HepG2 (cell line): ENCODE data around the gene MRPL51. TPM values are rescaled to one million over a fixed set of nuclear protein-coding genes. Genes with fewer than 3 reads are reported as not detected.

Experiments
- LCORL ChIP-seq, 2 experiments: fragments of 450-650 bp in 1 of 2; sonication (generic) in 1 of 2; formaldehyde crosslinking in 1 of 2; IDR thresholded peaks; 2 replicates each; pipeline versions ENCODE4 v1.5.0 to v1.6.1; 2017 to 2020; ENCODE audit warnings: antibody characterized with exemption in 1 of 2, missing genetic modification reagents in 1 of 2
- MAF1 ChIP-seq: sonication (generic); formaldehyde crosslinking; IDR thresholded peaks from 2 replicates; pipeline ENCODE4 v1.5.0; 2020; ENCODE audit warnings: missing genetic modification reagents, borderline replicate concordance
- PHF20 ChIP-seq: sonication (generic); formaldehyde crosslinking; IDR thresholded peaks from 2 replicates; pipeline ENCODE4 v1.5.0; 2020; ENCODE audit warnings: mild to moderate bottlenecking, missing genetic modification reagents
- RERE ChIP-seq: IDR thresholded peaks from 2 replicates; pipeline ENCODE4 v1.6.1; 2016; ENCODE audit warnings: low read depth, missing genetic modification reagents, missing compliant biosample characterization
- RFX3 ChIP-seq: IDR thresholded peaks from 2 replicates; pipeline ENCODE4 v1.6.1; 2016; ENCODE audit warnings: missing biosample characterization, missing genetic modification reagents
- RXRB ChIP-seq: IDR thresholded peaks from 2 replicates; pipeline ENCODE4 v1.6.1; 2016; ENCODE audit warnings: borderline replicate concordance, missing genetic modification reagents, missing compliant biosample characterization
- SALL1 ChIP-seq: sonication (generic); formaldehyde crosslinking; IDR thresholded peaks from 2 replicates; pipeline ENCODE4 v1.8.0; 2022; ENCODE audit warnings: mild to moderate bottlenecking, missing genetic modification reagents
- SMC3 ChIP-seq: IDR thresholded peaks from 2 replicates; pipeline ENCODE4 v1.6.1; 2011; ENCODE audit warnings: low read length, improper control_type of control experiment
- TARDBP ChIP-seq: sonication (generic); formaldehyde crosslinking; IDR thresholded peaks from 2 replicates; pipeline ENCODE4 v1.8.0; 2022; ENCODE audit warnings: mild to moderate bottlenecking, missing genetic modification reagents
- TFE3 ChIP-seq: IDR thresholded peaks from 2 replicates; pipeline ENCODE4 v1.6.1; 2016
- ZNF142 ChIP-seq: sonication (generic); formaldehyde crosslinking; IDR thresholded peaks from 2 replicates; pipeline ENCODE4 v1.4.0; 2020; ENCODE audit warnings: missing genetic modification reagents
- ZNF414 ChIP-seq: sonication (generic); formaldehyde crosslinking; IDR thresholded peaks from 2 replicates; pipeline ENCODE4 v1.5.0; 2020; ENCODE audit warnings: missing genetic modification reagents
- ZNF562 ChIP-seq: sonication (generic); formaldehyde crosslinking; IDR thresholded peaks from 2 replicates; pipeline ENCODE4 v1.8.0; 2022; ENCODE audit warnings: missing genetic modification reagents, borderline replicate concordance
- ZNF703 ChIP-seq: sonication (generic); formaldehyde crosslinking; IDR thresholded peaks from 2 replicates; pipeline ENCODE4 v1.5.1; 2020; ENCODE audit warnings: missing genetic modification reagents, mild to moderate bottlenecking, moderate library complexity, borderline replicate concordance
- ZSCAN20 ChIP-seq: sonication (generic); formaldehyde crosslinking; IDR thresholded peaks from 2 replicates; pipeline ENCODE4 v1.4.0; 2020; ENCODE audit warnings: missing genetic modification reagents, mild to moderate bottlenecking, borderline replicate concordance
- polyA plus RNA-seq, 8 experiments: library from polyadenylated mRNA; depleted of rRNA in 3 of 8; stranded (reverse) in 7 of 8; unstranded in 1 of 8; fragments of >200 nt; fragmentation: Illumina TruSeq in 4 of 8; extraction: Trizol in 4 of 8; gene quantifications; 2 replicates each; pipeline versions ENCODE4 v1.2.1 to v1.2.3, GENCODE V29; 2011 to 2016; ENCODE audit warnings: low read depth in 4 of 8, missing spikeins in 1 of 8, mixed read lengths in 1 of 8; ENCODE audit not compliant: insufficient read depth in 1 of 8
- total RNA-seq, 5 experiments: library from RNA; depleted of rRNA; stranded (reverse); fragments of >200 nt; fragmentation: Illumina TruSeq; extraction: Trizol; gene quantifications; 2 replicates each; pipeline ENCODE4 v1.2.3, GENCODE V29; 2016; ENCODE audit warnings: low read depth in 1 of 5

The MRPL51 gene
- total and polyA plus RNA-seq, 2 of the 13 experiments (the other 11 are each of a cell fraction or from before 2014, with no cell fraction given), result 64.8 to 278 TPM

- TF ChIP-seq LCORL (IDR thresholded peaks at IDR 0.05) (no peak), LCORL (CRISPR knock-in tag; IDR thresholded peaks at IDR 0.05) (peak; percentile 51; the same call in 1 of the 2 replicates), TFE3 (CRISPR knock-in tag) (no peak; the same call in 1 of the 2 replicates), RFX3 (CRISPR knock-in tag) (no peak), ZSCAN20 (CRISPR knock-in tag) (no peak), ZNF562 (CRISPR knock-in tag) (no peak), ZNF414 (CRISPR knock-in tag) (peak; percentile 62; the same call in 1 of the 2 replicates), PHF20 (peak; percentile 92), ZNF142 (CRISPR knock-in tag) (no peak), RXRB (CRISPR knock-in tag) (0 out of 2 replicates have a peak, but pooled peaks have one; percentile 49), RERE (CRISPR knock-in tag) (no peak), SMC3 (no peak), ZNF703 (CRISPR knock-in tag) (no peak), SALL1 (peak; percentile 50; the same call in 1 of the 2 replicates), TARDBP (peak; percentile 50; the same call in 1 of the 2 replicates), MAF1 (CRISPR knock-in tag) (no peak)
These were observed at the start of gene MRPL51 (continued) for GRCh38 chr12:6492838-6493496.
